C1 segment of cervical spinal cord (tissue), 14 donors: ENCODE results near the gene DDX39A.

Experiments
- DNase-seq, 14 donors: peaks; one replicate each; lab custom pipeline; 2025; lab: John Stamatoyannopoulos, UW

Gene DDX39A

GRCh38 chr19:14363183-14364097, 55.7 kb downstream of the DDX39A start:
- peak in 3 of 14 donors; percentile 15 to 33 (median 20) for DNase-seq

DNA sequence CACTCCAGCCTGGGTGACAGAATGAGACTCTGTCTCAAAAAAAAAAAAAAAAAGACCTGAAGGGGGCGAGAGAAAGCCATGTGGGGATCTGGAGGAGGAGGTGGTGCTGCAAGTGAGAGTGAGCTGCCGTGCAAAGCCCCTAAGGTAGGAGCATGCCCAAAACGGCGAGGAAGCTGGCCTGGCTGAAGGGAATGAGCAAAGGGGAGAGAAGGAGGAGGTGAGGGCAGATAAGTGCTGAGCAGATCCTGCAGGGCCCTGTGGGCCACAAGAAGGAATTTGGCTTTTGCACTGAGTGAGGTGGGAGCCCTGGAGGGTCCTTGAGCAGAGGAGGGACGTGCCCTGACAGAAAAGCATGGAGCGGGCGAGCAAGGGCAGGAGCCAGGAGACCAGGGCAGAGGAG, 57.3 kb downstream of the DDX39A start:
- DNase-seq, result no peak
